GM19043 (cell line): ENCODE data around the gene TMEM235.
"Not testable (repeated sequence)": the region's sequence is repeated elsewhere in the genome, so short reads cannot be mapped to it uniquely, and the experiment has no call there.

Experiments
- ATAC-seq: cut with Tn5 transposase; IDR thresholded peaks from one replicate; pipeline ENCODE4 v1.9.1; 2021; ENCODE audit warnings: low read depth; ENCODE audit not compliant: unreplicated experiment

The TMEM235 gene

GRCh38 chr17:78214706-78215061 lies 16.7 kb upstream of the TMEM235 start:
- ATAC-seq, result no peak

GRCh38 chr17:78219396-78220150 lies 11.9 kb upstream of the TMEM235 start:
- no peak for ATAC-seq

- no peak for ATAC-seq
Measured at GRCh38 chr17:78223061-78223460, 8.4 kb upstream of the TMEM235 start.

GRCh38 chr17:78223765-78224164 lies 7.7 kb upstream of the TMEM235 start:
- ATAC-seq, result no peak

GRCh38 chr17:78224231-78225087 lies 7.0 kb upstream of the TMEM235 start:
- no peak for ATAC-seq

GRCh38 chr17:78225088-78225865 lies 6.2 kb upstream of the TMEM235 start:
- no peak for ATAC-seq

GRCh38 chr17:78226055-78226758 lies 5.2 kb upstream of the TMEM235 start:
- ATAC-seq, result no peak

- ATAC-seq, result no peak
Measured at GRCh38 chr17:78226759-78227454, 4.5 kb upstream of the TMEM235 start.

GRCh38 chr17:78227455-78227916 lies 3.9 kb upstream of the TMEM235 start:
- no peak for ATAC-seq

- ATAC-seq, result no peak
Measured at GRCh38 chr17:78228176-78228575, 3.3 kb upstream of the TMEM235 start.

GRCh38 chr17:78230252-78230962 lies 1.0 kb upstream of the TMEM235 start:
- no peak for ATAC-seq

GRCh38 chr17:78231991-78232858 lies 794 bp downstream of the TMEM235 start:
- no peak for ATAC-seq

- ATAC-seq, result no peak
Measured at GRCh38 chr17:78232859-78233173, 1.4 kb downstream of the TMEM235 start.

GRCh38 chr17:78233678-78234077 lies 2.2 kb downstream of the TMEM235 start:
- no peak for ATAC-seq

- ATAC-seq, result no peak
Measured at GRCh38 chr17:78234261-78234865, 2.9 kb downstream of the TMEM235 start.

GRCh38 chr17:78235022-78235421 lies 3.6 kb downstream of the TMEM235 start:
- not testable (repeated sequence) for ATAC-seq

GRCh38 chr17:78235885-78236284 lies 4.5 kb downstream of the TMEM235 start:
- no peak for ATAC-seq
